Stomach smooth muscle (tissue), 2 donors: Measurements from ENCODE around the gene FAM83B.
"Not testable (repeated sequence)": the region's sequence is repeated elsewhere in the genome, so short reads cannot be mapped to it uniquely, and the experiment has no call there.

Experiments used
- H3K27ac ChIP-seq: one replicate; pipeline ENCODE4 v1.7.0; 2013; ENCODE audit warnings: mild to moderate bottlenecking, low read length, inconsistent platforms
- H3K27me3 ChIP-seq, 2 donors: one replicate each; pipeline ENCODE4 v1.7.0; 2013; ENCODE audit warnings: low read length in 2 of 2; ENCODE audit not compliant: insufficient read depth in 2 of 2, control insufficient read depth in 1 of 2
- H3K36me3 ChIP-seq, 2 donors: one replicate each; pipeline ENCODE4 v1.7.0; 2013; ENCODE audit warnings: low read length in 2 of 2; ENCODE audit not compliant: control insufficient read depth in 2 of 2, insufficient read depth in 2 of 2
- H3K4me1 ChIP-seq: one replicate; pipeline ENCODE4 v1.7.0; 2013; ENCODE audit warnings: low read length; ENCODE audit not compliant: control insufficient read depth, insufficient read depth
- H3K4me3 ChIP-seq, 2 donors: one replicate each; pipeline ENCODE4 v1.7.0; 2013; ENCODE audit warnings: low read length in 2 of 2
- H3K9ac ChIP-seq, 2 donors: one replicate each; pipeline ENCODE4 v1.7.0; 2013; ENCODE audit warnings: low read length in 2 of 2, mild to moderate bottlenecking in 1 of 2
- H3K9me3 ChIP-seq, 2 donors: one replicate each; pipeline ENCODE4 v1.7.0; 2013; ENCODE audit warnings: low read length in 2 of 2; ENCODE audit not compliant: control insufficient read depth in 2 of 2
- donor health status: healthy.
- donor health status: Pancreatic carcinoma.

Gene FAM83B

GRCh38 chr6:54824225-54824624 lies 22.3 kb upstream of the FAM83B start:
- H3K27ac ChIP-seq, H3K36me3 ChIP-seq, H3K27me3 ChIP-seq, H3K4me1 ChIP-seq, H3K4me3 ChIP-seq, H3K9ac ChIP-seq, H3K9me3 ChIP-seq: not testable (repeated sequence)

- Histone ChIP-seq H3K4me3 (no peak overlapping the region), H3K27me3 (no peaks in the 10 kb centered on the region), H3K36me3 (no peaks in the 10 kb centered on the region), H3K27ac (no peak overlapping the region), H3K9ac (no peak overlapping the region), H3K9me3 (no peaks in the 10 kb centered on the region), H3K4me1 (no peaks in the 10 kb centered on the region)
These were observed 19.6 kb upstream of the FAM83B start for GRCh38 chr6:54827010-54827409.

GRCh38 chr6:54830216-54830615 lies 16.4 kb upstream of the FAM83B start:
- no peak overlapping the region for H3K27ac ChIP-seq
- H3K36me3 ChIP-seq, result no peaks in the 10 kb centered on the region
- H3K9ac ChIP-seq, result no peak overlapping the region
- no peaks in the 10 kb centered on the region for H3K27me3 ChIP-seq
- H3K4me1 ChIP-seq, result no peaks in the 10 kb centered on the region
- no peaks in the 10 kb centered on the region for H3K9me3 ChIP-seq
- no peak overlapping the region for H3K4me3 ChIP-seq

DNA sequence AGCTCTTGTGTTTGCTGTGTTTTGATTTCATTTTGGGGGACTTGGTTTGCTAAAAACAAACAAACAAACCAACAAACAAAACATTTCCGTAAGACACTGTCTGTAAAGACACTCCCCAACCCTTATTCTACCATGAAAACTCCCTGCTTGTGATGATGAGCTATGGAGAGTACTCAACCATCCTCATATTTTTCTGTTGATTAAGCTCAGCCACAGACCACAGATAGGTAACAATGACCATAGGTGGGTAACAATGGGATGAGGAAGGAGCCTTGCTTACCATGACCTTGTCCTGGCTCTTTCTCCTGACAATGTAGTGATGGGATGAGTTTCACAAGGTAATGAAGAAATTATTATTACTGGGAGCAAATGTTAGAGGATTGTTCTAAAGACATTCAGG lies 11.4 kb upstream of the FAM83B start:
- H3K4me1 ChIP-seq, result no peaks in the 10 kb centered on the region
- H3K4me3 ChIP-seq, result no peak overlapping the region
- no peak overlapping the region for H3K27ac ChIP-seq
- no peak overlapping the region for H3K9ac ChIP-seq
- no peaks in the 10 kb centered on the region for H3K9me3 ChIP-seq
- H3K36me3 ChIP-seq, result no peaks in the 10 kb centered on the region
- no peaks in the 10 kb centered on the region for H3K27me3 ChIP-seq

DNA sequence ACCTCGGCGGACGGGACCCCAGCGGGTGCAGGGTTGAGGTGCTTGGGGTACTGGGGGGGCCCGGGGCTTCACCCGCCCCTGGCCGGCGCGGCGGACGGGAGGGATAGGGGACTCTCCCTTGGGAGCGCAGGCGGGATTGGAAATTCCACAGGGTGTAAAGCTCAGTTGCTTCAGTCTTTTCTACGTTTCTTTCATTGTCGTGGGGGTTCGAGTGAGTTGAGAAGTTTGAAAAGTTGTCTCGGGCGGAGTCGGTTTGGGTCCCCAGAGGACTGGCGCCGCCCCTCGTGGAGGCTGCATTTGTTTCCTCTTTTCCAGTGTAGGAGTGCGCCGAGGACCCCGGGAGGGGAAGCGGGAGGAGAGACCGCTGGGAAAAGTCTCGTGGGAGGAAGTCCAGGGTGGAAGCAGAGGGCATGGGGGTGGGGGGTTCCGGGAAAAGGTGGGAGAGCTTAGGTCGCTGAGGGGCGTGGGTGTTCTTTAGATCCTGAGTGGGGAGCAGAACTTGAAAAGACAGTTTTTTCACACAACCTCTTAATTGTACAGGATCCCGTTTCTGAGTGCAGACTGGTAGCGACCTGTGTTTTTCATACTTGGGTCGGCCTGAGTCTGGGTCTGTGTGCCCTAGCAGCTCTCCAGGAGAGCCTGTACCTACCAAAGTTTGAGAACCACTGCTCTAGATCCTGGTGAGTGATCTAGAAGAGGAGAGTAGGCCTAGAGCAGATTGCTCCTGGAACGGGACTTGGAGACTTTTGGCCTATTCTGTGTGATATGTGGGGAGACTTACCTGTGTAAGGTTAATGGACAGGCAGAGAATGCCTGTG lies 495 bp downstream of the FAM83B start:
- Histone ChIP-seq H3K27me3 (peaks cover 8 to 18% of the 10 kb centered on the region in 2 donors), H3K27ac (no peak overlapping the region), H3K9me3 (no peaks in the 10 kb centered on the region), H3K4me3 (peak overlapping the region in 1 of 2 donors; percentile 58), H3K4me1 (no peaks in the 10 kb centered on the region), H3K36me3 (no peaks in the 10 kb centered on the region), H3K9ac (no peak overlapping the region)

DNA sequence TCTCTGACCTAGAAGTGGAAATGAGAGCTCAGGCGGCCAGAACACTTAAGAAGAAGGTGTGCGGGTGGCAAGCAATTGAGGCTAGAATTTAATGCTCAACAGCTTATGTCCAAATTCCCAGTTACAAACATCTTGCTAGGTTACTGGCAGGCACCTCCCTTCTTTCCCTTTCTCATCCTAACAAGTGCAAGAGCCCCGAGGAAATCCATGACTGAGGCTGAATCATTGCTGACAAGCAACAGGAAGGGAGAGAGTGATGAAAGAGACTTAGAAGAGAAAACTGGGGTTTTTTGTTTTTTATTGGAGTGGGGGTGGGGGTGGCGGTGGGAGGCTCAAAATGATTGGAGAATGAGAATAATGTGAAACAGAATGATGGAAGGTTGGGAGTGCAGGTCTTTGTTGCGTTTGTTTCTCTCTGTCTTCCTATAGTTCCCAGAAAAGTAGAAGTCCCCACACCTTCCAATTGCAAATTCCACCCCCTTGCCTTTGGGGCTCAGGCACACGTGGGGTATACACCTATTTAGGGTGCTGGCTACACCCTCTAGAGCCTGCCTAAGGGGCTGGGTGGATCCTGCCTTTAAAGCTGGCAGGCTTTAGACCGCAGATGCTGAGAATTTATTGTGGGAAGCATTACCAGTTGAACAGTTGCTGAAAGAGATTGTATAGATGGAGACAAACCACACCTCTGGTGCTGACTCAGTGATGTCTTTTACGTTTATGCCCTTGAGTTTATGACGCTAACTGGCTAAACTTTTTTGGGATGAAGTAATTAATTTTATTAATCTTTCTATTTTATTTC lies 1.4 kb downstream of the FAM83B start:
- Histone ChIP-seq H3K27me3 (peaks cover 8 to 18% of the 10 kb centered on the region in 2 donors), H3K36me3 (no peaks in the 10 kb centered on the region), H3K27ac (no peak overlapping the region), H3K9me3 (no peaks in the 10 kb centered on the region), H3K4me3 (no peak overlapping the region), H3K9ac (no peak overlapping the region), H3K4me1 (no peaks in the 10 kb centered on the region)

GRCh38 chr6:54850114-54850513 lies 3.5 kb downstream of the FAM83B start:
- Histone ChIP-seq H3K27ac (no peak overlapping the region), H3K27me3 (peaks cover 8 to 18% of the 10 kb centered on the region in 2 donors), H3K9ac (no peak overlapping the region), H3K9me3 (no peaks in the 10 kb centered on the region), H3K36me3 (no peaks in the 10 kb centered on the region), H3K4me1 (no peaks in the 10 kb centered on the region), H3K4me3 (no peak overlapping the region)

DNA sequence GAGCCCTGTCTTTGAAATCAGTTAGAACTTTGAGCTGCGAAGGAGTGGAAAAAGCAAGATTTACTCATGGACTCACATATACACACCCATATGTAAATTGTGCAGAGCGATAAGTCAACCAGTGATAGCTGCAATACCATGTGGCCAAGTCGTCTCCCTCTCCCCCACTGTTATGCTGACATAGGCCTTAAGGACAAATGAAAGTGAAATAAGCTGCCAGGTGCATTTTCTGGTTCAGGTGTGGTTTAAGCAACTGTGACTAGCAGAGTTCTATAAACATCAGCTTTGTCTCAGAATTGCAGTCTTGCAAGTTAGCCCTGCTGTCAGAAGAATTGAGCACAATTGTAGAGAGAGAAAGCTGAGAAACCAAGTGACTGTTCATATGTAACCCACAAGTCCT lies 9.6 kb downstream of the FAM83B start:
- Histone ChIP-seq H3K4me3 (no peak overlapping the region), H3K4me1 (no peaks in the 10 kb centered on the region), H3K27me3 (no peaks in the 10 kb centered on the region), H3K27ac (no peak overlapping the region), H3K36me3 (no peaks in the 10 kb centered on the region), H3K9me3 (no peaks in the 10 kb centered on the region), H3K9ac (no peak overlapping the region)

GRCh38 chr6:54860132-54860531 lies 13.6 kb downstream of the FAM83B start:
- no peak overlapping the region for H3K27ac ChIP-seq
- H3K4me3 ChIP-seq, result no peak overlapping the region
- no peak overlapping the region for H3K9ac ChIP-seq
- no peaks in the 10 kb centered on the region for H3K4me1 ChIP-seq
- H3K27me3 ChIP-seq, result no peaks in the 10 kb centered on the region
- no peaks in the 10 kb centered on the region for H3K9me3 ChIP-seq
- no peaks in the 10 kb centered on the region for H3K36me3 ChIP-seq

- Histone ChIP-seq H3K9ac (no peak overlapping the region), H3K9me3 (no peaks in the 10 kb centered on the region), H3K36me3 (no peaks in the 10 kb centered on the region), H3K4me3 (no peak overlapping the region), H3K4me1 (no peaks in the 10 kb centered on the region), H3K27me3 (no peaks in the 10 kb centered on the region), H3K27ac (no peak overlapping the region)
These were observed 14.2 kb downstream of the FAM83B start for GRCh38 chr6:54860739-54861138.
